Measurements from ENCODE around the gene TRAPPC3. TPM values are rescaled to one million over a fixed set of nuclear protein-coding genes. Genes with fewer than 3 reads are reported as not detected.

Gene TRAPPC3
- total RNA-seq, 1 experiment from 2014 or later, result 52.7 TPM

GRCh38 chr1:36114371-36114770 lies 34.9 kb downstream of the TRAPPC3 start:
- Histone ChIP-seq H3K79me1 (ENCODE audit: insufficient read depth, low read depth, low read length, poor library complexity, severe bottlenecking) (no peaks in the 10 kb centered on the region), H4K20me1 (ENCODE audit: control insufficient read depth, insufficient read depth, insufficient read length) (no peaks in the 10 kb centered on the region), H2BK12ac (ENCODE audit: insufficient read length, low read depth, low read length) (no peak overlapping the region), H3K56ac (ENCODE audit: insufficient read length, low read depth, low read length) (no peak overlapping the region), H4K91ac (ENCODE audit: insufficient read length, low read depth, low read length) (no peak overlapping the region), H3K9ac (ENCODE audit: extremely low read depth, insufficient read length, low read length) (no peak overlapping the region), H3K9me3 (ENCODE audit: control insufficient read depth, low read depth, low read length) (no peaks in the 10 kb centered on the region), H3K4me1 (ENCODE audit: insufficient read depth, low read length) (no peaks in the 10 kb centered on the region), H2BK5ac (ENCODE audit: insufficient read length, low read length) (no peak overlapping the region), H3K23me2 (ENCODE audit: insufficient read length, low read depth, low read length, poor library complexity, severe bottlenecking) (no peaks in the 10 kb centered on the region), H3K23ac (ENCODE audit: insufficient read length, low read depth, low read length) (no peak overlapping the region), H3K18ac (ENCODE audit: insufficient read length, low read depth, low read length) (no peak overlapping the region), H4K5ac (ENCODE audit: insufficient read length, low read depth, low read length) (no peak overlapping the region), H3K27ac (ENCODE audit: insufficient read length, low read depth, low read length) (no peak overlapping the region), H3K4ac (ENCODE audit: low read depth, low read length) (no peak overlapping the region), H2BK120ac (ENCODE audit: low read depth, low read length, poor library complexity, severe bottlenecking) (no peak overlapping the region), H2AK5ac (ENCODE audit: insufficient read length, low read length) (no peak overlapping the region), H3T11ph (ENCODE audit: low read length) (no peak overlapping the region), H3K4me2 (ENCODE audit: insufficient read depth, insufficient read length, low read length) (no peak overlapping the region), H2AFZ (ENCODE audit: low read length) (no peak overlapping the region), H2BK15ac (ENCODE audit: low read depth, low read length) (no peak overlapping the region), H3K79me2 (ENCODE audit: insufficient read depth, low read length) (no peaks in the 10 kb centered on the region), H3K14ac (ENCODE audit: insufficient read depth, low read length) (no peak overlapping the region), H4K8ac (replicated peaks; ENCODE audit: insufficient read length, low read depth, low read length) (no peak overlapping the region), H2BK20ac (ENCODE audit: low read depth, low read length, poor library complexity, severe bottlenecking) (no peak overlapping the region), H3K27me3 (ENCODE audit: insufficient read depth, low read length) (no peaks in the 10 kb centered on the region)
- Mint-ChIP-seq H3K4me1 (peaks cover 5 to 25% of the 10 kb centered on the region in 2 experiments), H3K4me3 (no peak overlapping the region), H3K27ac (peak overlapping the region in 2 of 3 experiments; percentile 28 to 64; a peak in 2 of 7 replicates), H3K36me3 (ENCODE audit: insufficient read depth in 1 of 3, low read depth in 3 of 3) (no peaks in the 10 kb centered on the region), H3K27me3 (ENCODE audit: low read depth) (no peaks in the 10 kb centered on the region; the same call in none of the 2 replicates), H3K9me3 (no peaks in the 10 kb centered on the region)
- no peak for TF ChIP-seq CTCF (conservative IDR thresholded peaks at IDR 0.05)
- no CpG with 5 or more reads among the region's 5 CpGs for WGBS (ENCODE audit: extremely low coverage, insufficient read length, low lambda C conversion rate)
- DNase-seq, result no peak
